Stimulated activated CD4-positive, alpha-beta T cell treated with anti-CD3 and anti-CD28 coated beads, TNF-alpha, amount 100 ng/mL, for 4 hours (primary cell): Measurements from ENCODE around the gene RNF135.
A peak's percentile ranks its signal among the peaks of the same experiment; 100 is the strongest.
"Not testable (repeated sequence)": the region's sequence is repeated elsewhere in the genome, so short reads cannot be mapped to it uniquely, and the experiment has no call there.

Source experiments
- DNase-seq, 3 experiments: peaks; one replicate each; pipeline ENCODE4 v3.0.0-alpha.2; 2020; ENCODE audit warnings: low read depth in 3 of 3

The RNF135 gene

DNA sequence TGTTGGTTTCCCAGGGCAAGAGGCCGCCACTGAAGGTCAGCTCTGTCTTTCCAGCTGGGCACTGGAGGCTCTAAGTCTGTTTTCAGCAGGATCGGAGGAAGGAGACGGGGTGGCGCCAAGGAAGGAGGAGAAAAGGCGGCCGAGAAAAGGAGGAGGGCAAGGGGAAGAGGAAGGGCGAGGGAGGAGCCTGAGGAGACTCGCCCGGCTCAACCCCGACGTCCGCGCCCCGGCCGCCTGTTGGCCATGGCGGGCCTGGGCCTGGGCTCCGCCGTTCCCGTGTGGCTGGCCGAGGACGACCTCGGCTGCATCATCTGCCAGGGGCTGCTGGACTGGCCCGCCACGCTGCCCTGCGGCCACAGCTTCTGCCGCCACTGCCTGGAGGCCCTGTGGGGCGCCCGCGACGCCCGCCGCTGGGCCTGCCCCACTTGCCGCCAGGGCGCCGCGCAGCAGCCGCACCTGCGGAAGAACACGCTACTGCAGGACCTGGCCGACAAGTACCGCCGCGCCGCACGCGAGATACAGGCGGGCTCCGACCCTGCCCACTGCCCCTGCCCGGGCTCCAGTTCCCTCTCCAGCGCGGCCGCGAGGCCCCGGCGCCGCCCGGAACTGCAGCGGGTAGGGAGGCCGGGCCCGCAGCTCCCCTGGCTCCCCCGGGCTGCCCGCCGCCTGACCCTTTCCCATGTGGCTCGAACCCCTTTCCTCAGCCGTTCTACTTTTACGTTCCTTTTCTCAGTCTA lies at the start of gene RNF135:
Gene RNF135 (plus strand): TSS at position 209 of the 737 bp plus-strand sequence. CDS start 35 bp downstream, at position 244.
- peak; percentile 31 to 55 (median 35) for DNase-seq

DNA sequence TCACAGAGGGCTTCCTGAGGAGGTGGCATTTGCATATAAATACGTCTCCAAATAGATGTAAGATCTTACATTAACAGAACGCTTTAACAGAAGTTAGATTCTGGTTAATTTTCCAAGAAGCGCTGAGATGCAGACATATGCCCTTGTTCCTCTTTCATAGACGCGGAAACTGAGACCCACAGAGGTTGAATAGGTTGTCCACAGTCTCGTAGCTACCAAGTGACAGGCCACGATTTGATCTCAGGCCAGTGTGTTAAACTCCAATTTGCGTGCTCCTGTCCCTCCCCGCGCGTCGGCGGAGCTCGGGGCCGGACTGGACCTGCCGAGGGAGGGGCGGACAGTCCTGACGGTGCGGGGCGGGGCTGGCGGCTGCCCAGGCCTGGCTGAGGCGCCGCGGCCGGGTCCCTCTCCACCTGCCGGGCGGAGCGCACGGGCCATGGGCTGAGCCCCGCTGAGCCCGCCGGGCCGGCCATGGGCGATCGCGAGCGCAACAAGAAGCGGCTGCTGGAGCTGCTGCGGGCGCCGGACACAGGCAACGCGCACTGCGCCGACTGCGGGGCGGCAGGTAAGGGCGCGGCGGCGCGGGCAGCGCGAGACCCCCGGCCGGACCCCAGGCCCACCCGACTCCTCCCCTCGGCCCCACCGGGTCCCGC lies 49.2 kb upstream of the RNF135 start, which contains the start of gene ADAP2:
Gene ADAP2 (plus strand): TSS at position 402 of the 653 bp plus-strand sequence. CDS start 70 bp downstream, at position 472.
- DNase-seq = no peak

GRCh38 chr17:30922235-30923030 lies 48.4 kb upstream of the RNF135 start:
- DNase-seq = no peak

DNA sequence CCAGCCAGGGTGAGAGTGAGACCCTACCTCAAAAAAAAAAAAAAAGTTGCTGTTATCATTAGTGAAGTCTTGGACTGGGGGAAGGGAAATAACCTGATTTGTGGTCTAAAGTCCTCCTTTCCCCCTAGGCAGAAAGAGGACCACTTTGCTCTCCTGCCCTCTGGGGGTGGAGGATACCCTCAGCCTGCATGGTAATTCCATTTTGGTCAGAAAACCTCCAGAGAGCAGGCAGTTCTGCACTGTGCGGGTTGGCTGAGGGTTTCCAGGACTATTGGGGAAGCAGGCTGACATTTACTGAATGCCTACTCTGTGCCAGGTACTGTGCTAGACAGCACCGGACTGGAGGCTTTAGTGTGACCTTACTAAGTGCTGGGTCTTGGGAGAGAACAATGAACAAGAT lies 46.5 kb upstream of the RNF135 start:
- no peak for DNase-seq

DNA sequence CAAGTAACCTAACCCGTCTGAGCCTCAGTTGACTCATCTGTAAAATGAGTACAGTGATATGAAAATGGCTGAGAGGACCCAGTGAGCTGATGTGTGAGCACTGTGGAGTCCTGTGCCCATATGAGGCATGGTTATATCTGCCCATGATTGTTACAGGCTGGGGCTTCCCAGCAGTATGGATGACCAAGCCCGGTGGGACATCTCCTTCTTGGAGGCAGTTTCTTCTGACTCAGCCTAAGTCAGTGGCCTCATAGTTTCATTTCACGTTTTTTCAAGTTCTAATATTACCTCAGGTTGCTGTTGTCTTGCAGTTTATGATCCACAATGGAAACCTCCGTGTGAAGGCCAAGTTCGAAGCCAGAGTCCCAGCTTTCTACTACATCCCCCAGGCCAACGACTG lies 44.3 kb upstream of the RNF135 start:
- DNase-seq = no peak

DNA sequence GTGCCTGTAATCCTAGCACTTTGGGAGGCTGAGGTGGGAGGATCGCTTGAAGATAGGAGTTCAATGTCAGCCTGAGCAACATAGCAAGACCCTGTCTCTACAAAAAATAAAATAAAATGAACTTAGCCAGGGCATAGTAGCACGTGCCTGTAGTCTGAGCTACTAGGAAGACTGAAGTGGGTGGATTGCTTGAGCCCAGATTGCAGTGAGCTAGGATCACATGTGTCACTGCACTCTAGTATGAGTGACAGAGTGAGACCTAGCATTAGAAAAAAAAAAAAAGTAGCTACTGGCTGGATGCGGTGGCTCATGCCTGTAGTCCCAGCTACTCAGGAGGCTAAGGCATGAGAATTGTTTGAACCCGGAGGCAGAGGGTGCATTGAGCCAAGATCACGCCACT lies 43.1 kb upstream of the RNF135 start:
- no peak for DNase-seq

DNA sequence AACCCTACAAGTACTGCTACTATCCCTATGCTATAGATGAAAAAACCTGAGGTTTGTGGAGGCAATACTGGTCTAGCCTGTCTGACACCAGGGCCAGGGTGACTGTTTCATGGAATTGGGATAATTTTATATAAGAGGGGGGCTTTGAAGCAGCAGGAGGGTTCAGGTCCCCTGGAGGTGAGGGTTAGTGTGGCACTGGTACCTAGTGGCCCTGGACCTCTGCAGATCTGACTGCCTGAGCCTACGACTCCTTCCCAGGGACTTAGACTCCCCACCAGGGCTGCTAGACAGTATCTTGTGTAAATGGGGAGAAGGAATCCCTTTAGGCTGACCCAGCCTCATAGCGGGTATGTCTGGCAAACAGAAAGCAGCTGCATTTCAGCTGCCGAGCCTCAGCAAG lies 42.3 kb upstream of the RNF135 start:
- no peak for DNase-seq

DNA sequence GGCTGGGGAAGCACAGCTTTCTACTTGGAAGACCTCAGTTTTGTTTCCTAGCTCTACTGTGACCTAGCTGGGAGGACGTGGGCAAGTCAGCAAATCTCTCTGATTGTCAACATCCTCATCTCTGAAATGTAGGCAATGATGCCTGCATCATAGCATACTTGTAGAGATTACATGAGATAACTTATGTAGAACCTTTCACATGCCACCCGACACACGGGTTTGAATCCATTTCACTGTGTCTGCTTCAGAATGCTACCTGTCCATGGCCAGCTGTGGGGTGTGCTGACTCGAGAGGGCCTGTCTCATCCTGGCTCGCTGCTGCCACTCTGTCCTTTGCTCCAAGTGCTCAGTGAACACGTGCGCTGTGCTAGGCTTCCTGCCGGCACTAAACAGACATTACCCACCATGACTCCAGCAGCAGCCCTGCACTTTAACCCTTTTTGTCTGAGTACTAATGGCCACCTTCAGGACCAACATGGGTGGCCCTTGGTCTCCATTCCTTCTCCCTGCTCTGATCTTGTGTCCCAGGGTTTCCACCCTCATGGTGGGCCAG lies 41.7 kb upstream of the RNF135 start:
- DNase-seq = no peak

- not testable (repeated sequence) for DNase-seq
Measured at GRCh38 chr17:30929861-30930260, 41.0 kb upstream of the RNF135 start.

DNA sequence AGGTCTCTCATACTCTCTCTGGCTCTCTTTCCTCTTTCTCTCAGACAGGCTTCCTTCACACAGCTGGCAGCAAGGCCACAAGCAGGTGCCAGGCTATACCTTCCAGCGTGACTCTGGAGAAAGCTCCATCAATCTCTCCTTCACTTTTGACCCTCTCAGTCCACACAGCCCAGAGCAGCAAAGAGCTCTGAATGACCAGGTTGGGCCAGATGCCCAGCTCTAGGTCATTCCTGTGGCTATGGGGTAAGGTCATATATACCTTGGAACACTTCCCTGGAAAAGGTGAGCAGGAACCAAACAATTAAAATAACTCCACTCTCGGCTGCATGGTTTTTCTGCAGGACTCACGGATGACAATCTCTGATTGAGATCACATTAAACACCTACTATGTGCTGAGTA lies 40.3 kb upstream of the RNF135 start:
- DNase-seq = no peak

DNA sequence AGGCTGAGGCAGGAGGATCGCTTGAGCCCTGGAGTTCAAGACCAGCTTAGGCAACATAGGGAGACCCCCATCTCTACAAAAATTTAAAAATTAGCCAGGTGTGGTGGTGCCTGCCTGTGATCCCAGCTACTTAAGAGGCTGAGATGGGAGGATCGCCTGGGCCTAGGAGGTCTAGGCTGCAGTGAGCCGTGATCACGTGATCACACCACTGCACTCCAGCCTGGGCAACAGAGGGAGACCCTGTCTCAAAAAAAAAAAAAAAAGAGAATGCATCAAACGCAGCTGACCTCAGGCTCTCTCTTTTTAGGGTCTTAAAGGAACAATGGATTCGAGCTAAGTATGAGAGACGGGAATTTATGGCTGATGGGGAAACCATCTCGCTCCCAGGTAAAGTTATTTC lies 39.3 kb upstream of the RNF135 start:
- DNase-seq = not testable (repeated sequence)

- DNase-seq = no peak
Measured at GRCh38 chr17:30933966-30934365, 36.9 kb upstream of the RNF135 start.

DNA sequence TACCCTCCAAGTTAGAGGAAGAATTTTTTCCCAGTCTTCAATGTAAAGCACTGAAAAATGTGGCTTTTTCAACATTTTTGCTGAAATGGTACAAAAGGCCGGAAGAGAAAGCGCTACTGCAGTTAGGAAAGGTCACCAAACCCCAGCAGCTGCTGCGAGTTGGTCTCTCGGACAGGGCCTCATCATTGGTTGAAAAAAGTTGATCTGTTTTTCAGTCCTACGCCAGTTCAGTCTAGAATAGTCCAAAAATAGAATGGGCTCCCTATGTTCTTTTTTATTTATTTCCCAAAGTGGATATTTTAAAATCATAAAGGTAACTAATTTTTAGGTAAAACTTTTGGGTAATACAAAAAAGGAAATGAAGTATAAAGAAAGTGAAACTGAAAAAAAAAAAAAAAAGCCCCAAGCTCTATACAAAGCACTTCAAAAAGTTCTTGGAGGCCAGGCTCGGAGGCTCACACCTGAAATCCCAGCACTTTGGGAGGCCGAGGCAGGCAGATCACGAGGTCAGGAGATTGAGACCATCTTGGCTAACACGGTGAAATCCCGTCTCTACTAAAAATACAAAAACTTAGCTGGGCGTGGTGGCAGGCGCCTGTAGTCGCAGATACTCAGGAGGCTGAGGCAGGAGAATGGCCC lies 31.7 kb upstream of the RNF135 start:
- DNase-seq = no peak

DNA sequence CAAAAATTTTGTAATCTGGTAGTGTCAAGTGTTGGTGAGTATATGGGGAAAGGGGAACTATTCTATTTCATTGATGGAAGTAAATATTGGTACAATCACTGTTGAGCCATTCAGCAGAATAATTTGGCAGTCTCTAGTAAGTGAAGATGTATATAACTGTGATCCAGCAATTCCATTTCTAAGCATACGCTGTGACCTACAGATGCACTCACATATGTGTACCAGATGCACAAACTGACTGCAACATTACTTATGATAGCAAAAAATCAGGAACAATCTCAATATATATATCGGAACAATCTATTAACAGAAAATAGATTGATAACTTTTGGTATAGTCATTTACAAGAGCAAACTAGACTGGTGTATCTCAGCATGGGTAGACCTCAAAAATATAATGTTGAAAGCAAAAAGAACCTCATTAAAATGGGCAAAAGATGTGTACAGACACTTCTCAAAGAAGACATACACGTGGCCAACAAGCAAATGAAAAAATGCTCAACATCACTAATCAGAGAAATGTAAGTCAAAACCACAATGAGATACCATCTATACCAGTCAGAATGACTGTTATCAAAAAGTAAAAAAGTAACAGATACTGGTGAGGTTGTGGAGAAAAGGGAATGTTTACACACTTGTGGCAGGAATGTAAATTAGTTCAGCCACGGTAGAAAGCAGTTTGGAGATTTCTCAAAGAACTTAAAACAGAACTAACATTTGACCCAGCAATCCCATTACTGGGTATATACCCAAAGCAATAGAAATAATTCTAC lies 28.3 kb upstream of the RNF135 start:
- no peak for DNase-seq

GRCh38 chr17:30947796-30948195 lies 23.0 kb upstream of the RNF135 start:
- DNase-seq = no peak

DNA sequence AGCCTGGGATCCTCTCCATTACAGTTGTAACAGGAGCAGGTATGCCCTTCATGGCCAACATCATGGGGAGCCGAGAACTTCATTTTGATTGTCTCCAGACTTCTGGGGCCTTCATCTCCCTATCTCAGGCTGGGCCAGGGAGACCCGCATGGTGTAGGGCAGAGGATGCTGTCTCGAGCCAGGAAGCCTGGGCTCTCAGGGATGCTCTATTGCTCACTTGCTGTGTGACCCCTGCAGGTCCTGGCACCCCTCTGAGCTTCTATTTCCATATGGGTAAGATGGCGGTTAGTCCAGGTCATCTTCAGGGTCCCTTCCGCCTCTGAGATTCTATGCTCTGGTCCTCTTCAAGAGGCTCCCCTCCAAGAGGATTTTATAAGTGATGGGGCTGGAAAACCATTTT lies 20.6 kb upstream of the RNF135 start:
- DNase-seq = no peak

GRCh38 chr17:30950669-30951399 lies 20.0 kb upstream of the RNF135 start:
- DNase-seq = no peak

GRCh38 chr17:30952638-30953393 lies 18.0 kb upstream of the RNF135 start:
- no peak for DNase-seq

DNA sequence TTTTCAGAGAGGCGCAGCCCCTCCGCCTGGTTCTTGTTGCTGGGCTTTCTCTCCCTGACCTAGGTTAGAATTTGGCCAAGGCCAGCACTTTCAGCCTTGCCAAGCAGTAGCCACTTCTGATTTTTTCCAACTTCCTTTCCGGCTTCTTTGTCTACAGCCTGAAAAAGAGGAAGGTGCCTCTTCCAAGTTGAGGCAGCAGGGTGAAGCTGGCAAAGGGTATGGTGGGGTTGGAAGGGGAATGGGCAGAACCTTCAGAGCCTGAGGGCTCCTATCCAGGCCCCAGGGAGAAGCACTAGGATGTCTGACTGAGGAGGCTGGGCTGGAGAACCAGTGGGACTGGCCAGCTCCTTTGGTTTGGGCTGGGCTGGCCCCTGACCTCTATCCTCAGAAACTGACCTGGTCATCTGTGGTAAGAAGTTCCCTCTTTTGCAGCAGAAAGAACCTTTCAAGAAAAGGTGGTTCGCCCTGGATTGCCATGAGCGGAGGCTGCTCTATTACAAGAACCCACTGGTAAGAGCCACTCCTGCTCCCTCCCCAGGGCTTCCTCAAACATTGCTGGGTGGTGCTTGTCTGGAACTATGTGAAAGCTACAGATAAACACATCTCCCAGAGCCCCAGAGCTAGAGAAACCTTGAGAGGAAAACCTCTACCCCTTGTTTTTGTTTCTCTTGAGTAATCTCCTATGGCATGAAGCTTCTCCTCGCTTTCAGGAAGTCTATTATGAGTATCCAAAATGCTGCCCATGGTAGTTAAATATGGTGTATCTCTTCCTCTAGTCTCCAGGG lies 16.6 kb upstream of the RNF135 start:
- DNase-seq = no peak
